ENCODE results near the gene ZNF341.

GRCh38 chr20:33739493-33739892 is 7.7 kb downstream of the ZNF341 start:
- TF ChIP-seq AFF4 (CRISPR knock-in tag; IDR thresholded peaks at IDR 0.05) (no peak), ZNF76 (CRISPR knock-in tag; IDR thresholded peaks at IDR 0.05; ENCODE audit: borderline replicate concordance) (no peak), GABPA (tag; conservative IDR thresholded peaks at IDR 0.05; ENCODE audit: low read depth) (no peak), POLR2H (tag; IDR thresholded peaks at IDR 0.05; ENCODE audit: low read depth) (no peak), SMC3 (conservative IDR thresholded peaks at IDR 0.05; ENCODE audit: insufficient read depth, low read depth, low read length) (no peak), ATF2 (CRISPR knock-in tag; IDR thresholded peaks at IDR 0.05) (no peak), ZNF12 (CRISPR knock-in tag; IDR thresholded peaks at IDR 0.05) (no peak), JUNB (CRISPR knock-in tag; conservative IDR thresholded peaks at IDR 0.05) (no peak)

Data from K562 (cell line).